ENCODE data around the gene CRKL. TPM values are rescaled to one million over a fixed set of nuclear protein-coding genes. Genes with fewer than 3 reads are reported as not detected.
A peak's percentile ranks its signal among the peaks of the same experiment; 100 is the strongest.

The CRKL gene
- total and polyA plus RNA-seq, 2 of the 4 experiments (the other 2 are of a cell fraction): 20.6 to 35.5 TPM

- Histone ChIP-seq H3K18ac (ENCODE audit: low read depth, low read length) (no peak overlapping the region), H3K36me3 (ENCODE audit: control insufficient read depth, insufficient read depth, low read length) (no peaks in the 10 kb centered on the region), H2BK15ac (ENCODE audit: low read depth, low read length) (no peak overlapping the region), H2AK5ac (ENCODE audit: low read depth, low read length) (peak overlapping the region; percentile 56; the same call in 1 of the 2 replicates), H3K14ac (replicated peaks; ENCODE audit: low read depth, low read length) (no peak overlapping the region), H3K4me2 (ENCODE audit: low read depth, low read length) (no peak overlapping the region), H4K5ac (ENCODE audit: low read depth, low read length) (no peak overlapping the region), H3K79me1 (ENCODE audit: low read depth in 1 of 2, low read length in 2 of 2) (0 out of 4 replicates have a peak, but pooled peaks cover 0 to 2% of the 10 kb centered on the region in 2 experiments), H3K23ac (ENCODE audit: low read depth, low read length) (no peak overlapping the region), H3K27ac (ENCODE audit: insufficient read depth, low read length) (no peak overlapping the region), H3K9ac (ENCODE audit: low read depth, low read length) (no peak overlapping the region), H3K9me1 (ENCODE audit: insufficient read depth, low read length) (0 out of 2 replicates have a peak, but pooled peaks cover 10% of the 10 kb centered on the region), H4K8ac (ENCODE audit: low read depth in 2 of 2, low read length in 2 of 2) (no peak overlapping the region), H2AK9ac (replicated peaks; ENCODE audit: low read depth, low read length, poor library complexity) (no peak overlapping the region), H2AFZ (replicated peaks; ENCODE audit: low read length, poor library complexity) (no peak overlapping the region), H2BK20ac (ENCODE audit: low read depth, low read length) (no peak overlapping the region), H4K20me1 (ENCODE audit: insufficient read depth, low read length) (no peaks in the 10 kb centered on the region), H3K56ac (ENCODE audit: extremely low read depth, insufficient read depth, low read length) (no peak overlapping the region), H3K4ac (ENCODE audit: low read depth, low read length) (no peak overlapping the region), H3K4me3 (ENCODE audit: insufficient read depth, low read depth, low read length) (no peak overlapping the region), H3K9me3 (ENCODE audit: control insufficient read depth, insufficient read depth, low read length) (no peaks in the 10 kb centered on the region), H3K27me3 (ENCODE audit: control insufficient read depth, insufficient read depth, low read length) (no peaks in the 10 kb centered on the region), H2BK5ac (ENCODE audit: low read depth, low read length, poor library complexity, severe bottlenecking) (no peak overlapping the region), H3K4me1 (ENCODE audit: control insufficient read depth, insufficient read depth, low read length) (peaks cover 10% of the 10 kb centered on the region), H4K91ac (ENCODE audit: insufficient read depth, low read depth, low read length) (no peak overlapping the region), H2BK120ac (ENCODE audit: low read depth, low read length) (no peak overlapping the region)
- DNase-seq: no peak
- in situ Hi-C loops (cut with MboI; ENCODE audit: low sequenced_read_pairs) (no loop called here), dilution Hi-C loops (cut with HindIII; ENCODE audit: low sequenced_read_pairs, unreplicated experiment) (no loop called here), intact Hi-C loops (cut with micrococcal nuclease) (no loop called here)
- no TSS peak for BruUV-seq (replicated peaks)
- TF ChIP-seq RAD21 (IDR thresholded peaks at IDR 0.05; ENCODE audit: low read length): no peak
- POLR2A ChIA-PET (ENCODE audit: unreplicated experiment): no interaction called here
- WGBS, 2 experiments (ENCODE audit: extremely low coverage in 2 of 2, insufficient read length in 1 of 2): no CpG with 5 or more reads among the region's 2 CpGs
- no peak for ATAC-seq (ENCODE audit: low read depth)
- CTCF ChIA-PET: interaction anchor here (1.5 kb wide), 1 partner anchor 17 kb away, joined by 4 read pairs; no protein-coding TSS in a partner anchor
Observed at GRCh38 chr22:20903093-20903492, 14.1 kb upstream of the CRKL start.

Measured in IMR-90 (cell line).